ENCODE data around the gene RBM22. TPM values are rescaled to one million over a fixed set of nuclear protein-coding genes. Genes with fewer than 3 reads are reported as not detected.

RBM22 gene
- total and polyA plus RNA-seq, 2 of the 8 experiments (the other 6 are each of a cell fraction or from before 2014, with no cell fraction given): 20.8 to 33.9 TPM

- no peak overlapping the region for H3K4me2 ChIP-seq (ENCODE audit: insufficient read depth in 1 of 2, low read depth in 2 of 2, low read length in 2 of 2)
- H3K27ac ChIP-seq (ENCODE audit: low read depth, low read length): no peak overlapping the region
- H3K9ac ChIP-seq (replicated peaks in 1 of 4; ENCODE audit: extremely low read depth in 1 of 4, low read depth in 3 of 4, low read length in 3 of 4): no peak overlapping the region
- no peak overlapping the region for H2BK20ac ChIP-seq (ENCODE audit: low read length)
- no peak overlapping the region for H2AK5ac ChIP-seq (ENCODE audit: low read depth, low read length)
- H3K79me1 ChIP-seq (ENCODE audit: low read depth, low read length): no peaks in the 10 kb centered on the region
- H3K27me3 ChIP-seq (replicated peaks in 1 of 4; ENCODE audit: control insufficient read depth in 3 of 4, extremely low read depth in 1 of 4, insufficient read depth in 3 of 4, low read length in 3 of 4): no peaks in the 10 kb centered on the region
- no peak overlapping the region for H3K4me3 ChIP-seq (ENCODE audit: extremely low read depth in 1 of 4, insufficient read depth in 2 of 4, low read depth in 3 of 4, low read length in 4 of 4)
- no peak for FAIRE-seq
- peak in 1 of 2 experiments; percentile 34 for DNase-seq (ENCODE audit: low read depth in 1 of 2, low spot score in 2 of 2)
- POLR2A ChIA-PET (ENCODE audit: partially characterized antibody): interaction anchor here (0.6 to 3.2 kb wide), 6 partner anchors 15 to 1081 kb away, joined by 3 to 12 read pairs (median 5); partner anchors contain the start of genes MYOZ3, RBM22 and RPS14
- H2BK5ac ChIP-seq (ENCODE audit: low read depth, low read length): no peak overlapping the region
- no peak overlapping the region for H3K4ac ChIP-seq (replicated peaks; ENCODE audit: insufficient read length, low read depth, low read length)
- no peak overlapping the region for H3K14ac ChIP-seq (ENCODE audit: insufficient read length)
- H2BK15ac ChIP-seq (ENCODE audit: low read length): no peak overlapping the region
- peaks cover 3% of the 10 kb centered on the region for H3K23me2 ChIP-seq (ENCODE audit: low read depth, low read length)
- peaks cover 3 to 11% (median 9%) of the 10 kb centered on the region in 4 experiments for H3K4me1 ChIP-seq (replicated peaks in 1 of 4; ENCODE audit: control insufficient read depth in 3 of 4, insufficient read depth in 4 of 4, low read length in 3 of 4)
- CTCF ChIA-PET (ENCODE audit: partially characterized antibody): interaction anchor here (1.1 to 3.3 kb wide), 3 partner anchors 10 to 116 kb away, joined by 3 to 11 read pairs (median 6); no protein-coding TSS in a partner anchor
- no peak overlapping the region for H3K18ac ChIP-seq (ENCODE audit: extremely low read depth, low read length)
- no peak overlapping the region for H2BK120ac ChIP-seq (replicated peaks; ENCODE audit: low read depth, low read length)
- H3K9me3 ChIP-seq (ENCODE audit: insufficient read depth in 2 of 2, low read depth in 1 of 2, low read length in 1 of 2): no peaks in the 10 kb centered on the region
- peaks cover 0 to 9% of the 10 kb centered on the region in 2 experiments; a peak in 2 of 4 replicates for H3K79me2 ChIP-seq (ENCODE audit: control insufficient read depth in 1 of 2, insufficient read depth in 2 of 2, low read length in 2 of 2)
- no peak overlapping the region for H4K5ac ChIP-seq (ENCODE audit: insufficient read length, low read depth, low read length)
- H2AFZ ChIP-seq (ENCODE audit: low read length): no peak overlapping the region
- H4K8ac ChIP-seq (ENCODE audit: extremely low read depth, insufficient read depth, low read length): no peak overlapping the region
- no peak overlapping the region for H3K23ac ChIP-seq (ENCODE audit: insufficient read length)
- TF ChIP-seq SIRT6 (IDR thresholded peaks at IDR 0.05; ENCODE audit: low read length) (no peak), CTBP2 (IDR thresholded peaks at IDR 0.05; ENCODE audit: borderline replicate concordance, insufficient read depth, insufficient read length, low read length) (no peak), HDAC6 (IDR thresholded peaks at IDR 0.05; ENCODE audit: low read depth, low read length) (no peak), SRF (IDR thresholded peaks at IDR 0.05; ENCODE audit: low read depth, low read length) (no peak), KDM1A (IDR thresholded peaks at IDR 0.05; ENCODE audit: borderline replicate concordance, low read length) (no peak), CBX5 (IDR thresholded peaks at IDR 0.05; ENCODE audit: low read depth, low read length) (no peak), GTF2F1 (IDR thresholded peaks at IDR 0.05; ENCODE audit: borderline replicate concordance, low read depth, low read length) (no peak)
- no peak overlapping the region for H4K91ac ChIP-seq (replicated peaks; ENCODE audit: insufficient read length, low read length)
- H2BK12ac ChIP-seq (ENCODE audit: low read depth, low read length): no peak overlapping the region
- no peak overlapping the region for H3K56ac ChIP-seq (replicated peaks; ENCODE audit: insufficient read length, low read depth, low read length)
- no peaks in the 10 kb centered on the region for H4K20me1 ChIP-seq (replicated peaks in 1 of 2; ENCODE audit: control insufficient read depth in 1 of 2, insufficient read depth in 2 of 2, low read length in 2 of 2)
- WGBS, 2 experiments (ENCODE audit: extremely low coverage in 1 of 2, insufficient coverage in 1 of 2, insufficient read length in 1 of 2, insufficient replicate concordance in 2 of 2, low coverage in 1 of 2, low lambda C conversion rate in 2 of 2, missing lambda C conversion rate in 1 of 2): 93% methylated on average over 8 of the region's 9 CpGs; no CpG with 5 or more reads in 1 of the 2 experiments
- peaks cover 0 to 7% (median 0%) of the 10 kb centered on the region in 4 experiments; a peak in 3 of 8 replicates for H3K36me3 ChIP-seq (ENCODE audit: control insufficient read depth in 2 of 4, insufficient read depth in 4 of 4, low read length in 3 of 4)
Measured at GRCh38 chr5:150676578-150676977, 24.3 kb downstream of the RBM22 start.

All from H1 (cell line).